Neural cell (in vitro differentiated cells): ENCODE measurements around the gene LRRC73.

Experiments
- POLR2AphosphoS5 ChIP-seq: IDR thresholded peaks from 2 replicates; pipeline ENCODE4 v1.6.1; 2012
- SMC3 ChIP-seq: fragments of 450-650 bp; conservative IDR thresholded peaks from 2 replicates; pipeline ENCODE4 v1.6.1; 2014; ENCODE audit warnings: antibody characterized with exemption, mild to moderate bottlenecking, moderate library complexity; ENCODE audit not compliant: poor library complexity
- TAF1 ChIP-seq: IDR thresholded peaks from 2 replicates; pipeline ENCODE4 v1.6.1; 2012; ENCODE audit warnings: low read depth
- TF ChIP-seq, protein P1 (sequence below): fragments of 450-650 bp; IDR thresholded peaks from 2 replicates; pipeline ENCODE4 v1.5.1; 2014; ENCODE audit warnings: antibody characterized with exemption, mild to moderate bottlenecking, moderate library complexity; ENCODE audit not compliant: poor library complexity, severe bottlenecking

DNA sequence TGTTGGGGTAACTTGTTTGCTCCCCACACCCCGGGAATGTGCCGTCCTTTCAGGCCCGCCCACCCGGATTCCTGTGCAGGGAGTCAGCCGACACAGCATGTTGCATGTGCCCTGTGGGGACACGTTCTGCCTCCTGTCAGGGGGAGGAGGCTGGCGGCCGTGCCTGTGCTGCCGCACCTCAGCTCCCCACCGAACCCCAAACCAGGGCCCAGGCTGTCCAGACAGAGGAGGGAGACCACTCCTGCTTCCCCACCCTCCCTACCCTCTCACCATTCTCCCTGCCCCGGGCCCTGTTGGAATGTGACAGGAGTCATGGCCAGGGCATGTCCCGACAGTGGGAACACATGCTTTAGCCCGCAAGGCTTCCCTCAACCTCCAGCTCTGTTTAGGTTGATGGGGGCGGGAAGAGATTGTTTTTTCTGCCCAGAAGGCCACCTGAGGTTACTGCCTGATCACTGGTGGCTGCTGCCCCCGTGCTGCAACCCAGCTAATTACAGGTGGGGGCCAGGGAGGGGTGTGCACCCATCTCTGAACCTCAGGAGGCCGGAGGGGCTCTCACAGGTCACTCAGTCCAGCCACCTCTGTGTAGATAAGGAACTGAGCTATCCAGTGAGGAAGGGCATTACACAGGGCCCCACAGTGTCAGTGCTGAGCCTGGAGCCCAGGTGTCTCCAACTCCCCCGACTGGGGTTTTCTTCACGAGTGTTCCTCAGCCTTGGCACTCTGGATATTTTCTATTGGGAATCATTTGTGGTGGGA is 13.6 kb downstream of the LRRC73 start:
- TF ChIP-seq, protein P1, sequence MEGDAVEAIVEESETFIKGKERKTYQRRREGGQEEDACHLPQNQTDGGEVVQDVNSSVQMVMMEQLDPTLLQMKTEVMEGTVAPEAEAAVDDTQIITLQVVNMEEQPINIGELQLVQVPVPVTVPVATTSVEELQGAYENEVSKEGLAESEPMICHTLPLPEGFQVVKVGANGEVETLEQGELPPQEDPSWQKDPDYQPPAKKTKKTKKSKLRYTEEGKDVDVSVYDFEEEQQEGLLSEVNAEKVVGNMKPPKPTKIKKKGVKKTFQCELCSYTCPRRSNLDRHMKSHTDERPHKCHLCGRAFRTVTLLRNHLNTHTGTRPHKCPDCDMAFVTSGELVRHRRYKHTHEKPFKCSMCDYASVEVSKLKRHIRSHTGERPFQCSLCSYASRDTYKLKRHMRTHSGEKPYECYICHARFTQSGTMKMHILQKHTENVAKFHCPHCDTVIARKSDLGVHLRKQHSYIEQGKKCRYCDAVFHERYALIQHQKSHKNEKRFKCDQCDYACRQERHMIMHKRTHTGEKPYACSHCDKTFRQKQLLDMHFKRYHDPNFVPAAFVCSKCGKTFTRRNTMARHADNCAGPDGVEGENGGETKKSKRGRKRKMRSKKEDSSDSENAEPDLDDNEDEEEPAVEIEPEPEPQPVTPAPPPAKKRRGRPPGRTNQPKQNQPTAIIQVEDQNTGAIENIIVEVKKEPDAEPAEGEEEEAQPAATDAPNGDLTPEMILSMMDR = no peak
- TF ChIP-seq SMC3 (no peak), TAF1 (no peak), POLR2AphosphoS5 (no peak)
